ENCODE data around the gene G2E3. TPM values are rescaled to one million over a fixed set of nuclear protein-coding genes. Genes with fewer than 3 reads are reported as not detected.

G2E3 gene
- total and polyA plus RNA-seq, 2 of the 4 experiments (the other 2 are of a cell fraction): 9.6 to 19.4 TPM

- no peak for DNase-seq
- H4K20me1 ChIP-seq (ENCODE audit: insufficient read depth, low read length): peaks cover 30% of the 10 kb centered on the region
- dilution Hi-C loops (cut with HindIII; ENCODE audit: low sequenced_read_pairs, unreplicated experiment): no loop called here
Measured at GRCh38 chr14:30569216-30569902, 10.4 kb downstream of the G2E3 start.

More at GRCh38 chr14:30569216-30569902, 10.4 kb downstream of the G2E3 start:
- Histone ChIP-seq H3K56ac (ENCODE audit: extremely low read depth, insufficient read depth, low read length) (no peak overlapping the region), H3K27ac (ENCODE audit: insufficient read depth, low read length) (no peak overlapping the region), H2AFZ (replicated peaks; ENCODE audit: low read length, poor library complexity) (no peak overlapping the region), H3K14ac (replicated peaks; ENCODE audit: low read depth, low read length) (no peak overlapping the region), H4K5ac (ENCODE audit: low read depth, low read length) (no peak overlapping the region), H3K9ac (ENCODE audit: low read depth, low read length) (no peak overlapping the region), H4K91ac (ENCODE audit: insufficient read depth, low read depth, low read length) (no peak overlapping the region), H2BK5ac (ENCODE audit: low read depth, low read length, poor library complexity, severe bottlenecking) (no peak overlapping the region), H3K4me3 (ENCODE audit: insufficient read depth, low read depth, low read length) (no peak overlapping the region), H2BK20ac (ENCODE audit: low read depth, low read length) (no peak overlapping the region), H3K36me3 (ENCODE audit: control insufficient read depth, insufficient read depth, low read length) (no peaks in the 10 kb centered on the region), H3K18ac (ENCODE audit: low read depth, low read length) (no peak overlapping the region), H3K4me1 (ENCODE audit: control insufficient read depth, insufficient read depth, low read length) (peaks cover 4% of the 10 kb centered on the region; the same call in 1 of the 2 replicates), H3K27me3 (ENCODE audit: control insufficient read depth, insufficient read depth, low read length) (no peaks in the 10 kb centered on the region), H3K4ac (ENCODE audit: low read depth, low read length) (no peak overlapping the region), H2BK15ac (ENCODE audit: low read depth, low read length) (no peak overlapping the region), H2BK120ac (ENCODE audit: low read depth, low read length) (no peak overlapping the region), H3K23ac (ENCODE audit: low read depth, low read length) (no peak overlapping the region), H3K9me1 (ENCODE audit: insufficient read depth, low read length) (peaks cover 9% of the 10 kb centered on the region), H3K79me1 (ENCODE audit: low read depth in 1 of 2, low read length in 2 of 2) (peaks cover 0 to 22% of the 10 kb centered on the region in 2 experiments; a peak in 2 of 4 replicates), H3K9me3 (ENCODE audit: control insufficient read depth, insufficient read depth, low read length) (no peaks in the 10 kb centered on the region), H2AK5ac (ENCODE audit: low read depth, low read length) (no peak overlapping the region), H3K4me2 (ENCODE audit: low read depth, low read length) (no peak overlapping the region; the same call in 1 of the 2 replicates), H4K8ac (ENCODE audit: low read depth in 2 of 2, low read length in 2 of 2) (no peak overlapping the region), H2AK9ac (replicated peaks; ENCODE audit: low read depth, low read length, poor library complexity) (no peak overlapping the region)
- intact Hi-C loops (cut with micrococcal nuclease): no loop called here
- ATAC-seq (ENCODE audit: low read depth): peak; percentile 48
- no peak for TF ChIP-seq FOS (IDR thresholded peaks at IDR 0.05; ENCODE audit: low read depth, low read length)
- TF ChIP-seq RFX5 (IDR thresholded peaks at IDR 0.05; ENCODE audit: low read depth, low read length): no peak
- TF ChIP-seq CTCF (conservative IDR thresholded peaks at IDR 0.05; ENCODE audit: low read depth, low read length): no peak
- no peak for TF ChIP-seq NFE2L2 (IDR thresholded peaks at IDR 0.05; ENCODE audit: low read depth, low read length)
- TF ChIP-seq MAFK (IDR thresholded peaks at IDR 0.05; ENCODE audit: low read depth, low read length): no peak
- CTCF ChIA-PET: no interaction called here
- POLR2A ChIA-PET (ENCODE audit: unreplicated experiment): no interaction called here
- no CpG with 5 or more reads among the region's 2 CpGs for WGBS, 2 experiments (ENCODE audit: extremely low coverage in 2 of 2, insufficient read length in 1 of 2)
- BruUV-seq (replicated peaks): TSS peak; percentile 11
- in situ Hi-C loops (cut with MboI; ENCODE audit: low sequenced_read_pairs): no loop called here

All from IMR-90 (cell line).